Stimulated activated CD8-positive, alpha-beta memory T cell treated with anti-CD3 and anti-CD28 coated beads, Interleukin-15, amount 100 ng/mL, for 1 hour (primary cell): ENCODE measurements around the gene TTR.

ENCODE experiments used
- DNase-seq: peaks from one replicate; pipeline ENCODE4 v3.0.0-alpha.2; 2020; ENCODE audit warnings: low read depth

TTR gene

GRCh38 chr18:31617031-31617717, 25.5 kb downstream of the TTR start:
- DNase-seq, result no peak

- no peak for DNase-seq
Measured at GRCh38 chr18:31618801-31619200, 27.1 kb downstream of the TTR start.

- no peak for DNase-seq
Measured at GRCh38 chr18:31619291-31619690, 27.6 kb downstream of the TTR start.

- no peak for DNase-seq
Measured at GRCh38 chr18:31624892-31625640, 33.4 kb downstream of the TTR start.

GRCh38 chr18:31626409-31626808, 34.7 kb downstream of the TTR start:
- DNase-seq, result no peak

GRCh38 chr18:31630549-31630948, 38.9 kb downstream of the TTR start:
- no peak for DNase-seq

GRCh38 chr18:31631526-31631925, 39.8 kb downstream of the TTR start:
- no peak for DNase-seq

GRCh38 chr18:31632356-31632755, 40.7 kb downstream of the TTR start:
- DNase-seq, result no peak

- DNase-seq, result no peak
Measured at GRCh38 chr18:31633392-31634330, 42.0 kb downstream of the TTR start.

- no peak for DNase-seq
Measured at GRCh38 chr18:31634331-31634713, 42.6 kb downstream of the TTR start.

- no peak for DNase-seq
Measured at GRCh38 chr18:31636387-31636786, 44.7 kb downstream of the TTR start.

- DNase-seq, result no peak
Measured at GRCh38 chr18:31637445-31637844, 45.8 kb downstream of the TTR start.

- DNase-seq, result no peak
Measured at GRCh38 chr18:31643003-31643402, 51.3 kb downstream of the TTR start.

GRCh38 chr18:31645411-31645810, 53.7 kb downstream of the TTR start:
- DNase-seq, result no peak

- no peak for DNase-seq
Measured at GRCh38 chr18:31646332-31647126, 54.9 kb downstream of the TTR start.

GRCh38 chr18:31647127-31647753, 55.6 kb downstream of the TTR start:
- DNase-seq, result no peak
